NCI-H2029 treated with DMSO at 0.1 percent for 48 hours (cell line): ENCODE results near the gene TRAPPC13.
"Not testable (repeated sequence)": the region's sequence is repeated elsewhere in the genome, so short reads cannot be mapped to it uniquely, and the experiment has no call there.

Source experiments
- DNase-seq: peaks from one replicate; lab custom pipeline; 2025; lab: John Stamatoyannopoulos, UW

TRAPPC13 gene

DNA sequence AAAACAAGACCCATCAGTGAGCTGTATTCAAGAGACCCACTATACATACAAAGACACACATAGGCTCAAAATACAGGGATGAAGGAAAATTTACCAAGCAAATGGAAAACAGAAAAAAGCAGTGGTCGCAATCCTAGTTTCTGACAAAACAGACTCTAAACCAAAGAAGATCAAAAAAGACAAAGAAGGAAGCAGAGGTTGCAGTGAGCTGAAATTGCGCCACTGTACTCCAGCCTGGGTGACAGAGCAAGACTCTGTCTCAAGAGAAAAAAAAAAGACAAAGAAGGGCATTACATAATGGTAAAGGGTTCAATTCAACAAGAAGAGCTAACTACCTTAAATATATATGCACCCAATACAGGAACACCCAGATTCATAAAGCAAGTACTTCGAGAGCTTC, 51.2 kb downstream of the TRAPPC13 start:
- not testable (repeated sequence) for DNase-seq

DNA sequence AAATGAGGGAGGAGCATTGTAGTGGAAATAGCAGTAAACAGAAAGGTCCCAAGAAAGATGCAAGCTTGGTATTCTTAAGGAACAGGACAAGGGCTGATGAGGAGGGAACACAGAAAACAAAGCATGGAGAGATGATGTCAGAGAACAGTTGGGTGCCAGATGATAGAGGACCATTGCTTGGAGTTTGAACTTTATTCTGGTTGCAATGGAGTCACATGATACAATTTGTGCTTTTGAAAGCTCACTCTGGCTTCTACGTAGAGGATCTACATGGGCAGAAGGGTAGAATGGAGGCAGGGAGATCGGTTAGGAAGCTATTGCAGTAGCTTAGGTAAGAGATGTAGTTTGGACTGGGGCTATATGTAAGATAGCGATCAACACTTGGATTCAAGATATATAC, 57.3 kb downstream of the TRAPPC13 start:
- DNase-seq = no peak

DNA sequence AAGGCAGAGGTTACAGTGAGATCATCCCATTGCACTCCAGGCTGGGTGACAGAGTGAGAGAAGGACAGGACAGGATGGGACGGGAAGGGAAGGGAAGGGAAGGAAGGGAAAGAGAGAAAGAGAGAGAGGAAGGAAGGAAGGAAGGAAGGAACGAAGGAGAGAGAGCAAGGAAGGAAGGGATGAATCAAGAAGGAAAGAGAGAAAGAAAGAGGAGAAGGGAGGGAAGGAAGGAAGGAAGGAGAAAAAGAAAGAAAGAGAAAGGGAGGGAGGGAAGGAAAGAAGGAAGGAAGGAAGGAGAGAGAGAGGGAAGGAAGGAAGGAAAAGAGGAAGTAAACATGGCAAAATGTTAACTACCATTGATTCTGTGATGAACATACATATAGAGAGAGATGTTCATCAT, 68.3 kb downstream of the TRAPPC13 start:
- no peak for DNase-seq

DNA sequence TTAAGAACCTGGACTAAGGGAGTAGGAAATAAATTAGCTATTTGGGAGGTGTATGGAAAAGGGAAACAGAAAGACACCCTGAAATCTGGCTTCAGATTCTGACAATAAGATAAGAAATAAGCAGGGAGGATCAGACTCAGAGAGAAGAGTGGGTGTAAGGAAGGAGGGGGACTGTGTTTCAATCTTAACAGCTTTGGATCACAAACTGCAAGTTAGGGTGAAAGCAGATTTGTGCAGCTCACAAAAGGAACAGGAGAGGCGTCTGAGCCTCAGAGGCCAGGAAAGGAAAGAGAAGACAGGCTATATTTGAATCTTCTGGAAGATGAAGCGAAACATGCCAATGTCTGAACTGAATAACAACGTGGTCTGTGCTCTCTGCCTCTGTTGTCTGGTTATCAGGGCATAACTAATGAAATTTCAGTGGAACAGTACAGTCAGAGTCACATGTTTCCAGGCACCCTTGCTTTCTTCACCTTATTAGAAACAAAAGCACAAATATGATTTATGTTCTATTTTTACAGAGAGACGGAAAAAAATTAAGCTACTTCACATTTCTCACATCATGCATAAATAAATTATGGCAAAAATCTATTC, 70.4 kb downstream of the TRAPPC13 start:
- DNase-seq = no peak

DNA sequence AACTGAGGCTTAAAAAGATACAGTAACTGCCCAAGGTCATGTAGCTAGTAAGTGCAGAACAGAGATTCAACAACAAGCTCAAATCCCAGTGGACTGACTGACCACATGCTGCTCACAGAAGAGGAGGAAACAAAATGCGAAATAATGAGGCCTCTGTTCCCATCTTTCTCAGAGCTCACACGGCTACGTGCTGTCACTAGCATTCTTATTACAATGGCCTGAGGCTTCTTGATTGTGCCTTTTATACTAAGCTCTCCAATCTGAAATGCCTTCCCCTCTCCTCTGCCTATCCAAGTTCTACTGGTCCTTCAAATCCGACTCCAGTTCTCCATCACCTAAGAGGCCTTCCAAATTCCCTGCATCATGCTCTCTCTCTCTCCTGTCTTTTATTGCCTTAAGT, 71.1 kb downstream of the TRAPPC13 start:
- no peak for DNase-seq

DNA sequence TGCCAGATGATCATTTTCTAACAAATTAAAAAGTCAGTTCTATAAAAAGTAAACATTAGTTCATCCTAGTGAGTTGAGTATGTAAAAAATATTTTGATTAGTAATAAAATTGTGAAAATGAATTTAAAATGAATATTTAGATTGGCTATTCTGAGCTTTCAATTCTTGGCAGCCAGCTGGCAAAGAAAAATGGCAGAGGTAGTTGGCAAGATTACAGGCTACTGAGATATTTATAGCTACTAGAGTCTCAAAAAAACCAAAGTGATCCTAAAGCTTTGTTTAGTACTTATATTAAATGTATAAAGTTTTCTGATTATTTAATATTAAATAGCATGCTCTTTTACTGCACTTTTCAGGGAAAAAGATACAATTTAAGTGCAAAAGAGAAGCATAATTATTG, 72.1 kb downstream of the TRAPPC13 start:
- DNase-seq = no peak

DNA sequence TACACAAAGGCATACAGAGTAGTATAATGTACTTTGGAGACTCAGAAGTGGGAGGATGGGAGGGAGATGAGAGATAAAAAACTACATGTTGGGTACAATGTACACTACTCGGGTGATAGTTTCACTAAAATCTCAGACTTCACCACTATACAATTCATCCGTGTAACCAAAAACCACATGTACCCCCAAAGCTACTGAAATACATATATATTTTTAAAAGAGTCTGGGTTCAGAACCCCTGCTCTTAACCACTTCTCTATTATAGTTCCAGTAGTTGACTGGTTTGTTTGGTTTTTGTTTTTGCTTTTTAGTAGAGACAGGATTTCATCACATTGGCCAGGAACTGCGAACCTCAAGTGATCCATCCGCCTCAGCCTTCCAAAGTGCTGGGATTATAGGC, 74.5 kb downstream of the TRAPPC13 start:
- DNase-seq = no peak

DNA sequence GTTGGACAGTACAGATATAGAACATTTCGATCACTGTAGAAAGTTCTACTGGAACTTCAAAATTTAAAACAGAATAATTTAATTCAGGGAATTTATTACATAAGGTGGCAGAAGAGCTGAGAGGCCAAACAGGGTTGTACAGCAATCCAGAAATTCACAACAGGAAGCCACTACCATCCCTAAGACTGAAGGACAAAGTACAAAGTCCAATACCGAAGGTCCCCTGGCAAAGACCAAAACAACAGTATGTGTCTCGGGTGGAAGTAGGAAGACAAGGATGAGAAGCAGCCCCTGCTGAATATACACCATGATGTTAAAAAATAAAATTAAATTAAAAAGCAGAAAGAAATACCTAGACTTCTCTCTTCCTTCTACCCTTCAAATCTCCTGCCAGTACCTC, 77.2 kb downstream of the TRAPPC13 start:
- no peak for DNase-seq

DNA sequence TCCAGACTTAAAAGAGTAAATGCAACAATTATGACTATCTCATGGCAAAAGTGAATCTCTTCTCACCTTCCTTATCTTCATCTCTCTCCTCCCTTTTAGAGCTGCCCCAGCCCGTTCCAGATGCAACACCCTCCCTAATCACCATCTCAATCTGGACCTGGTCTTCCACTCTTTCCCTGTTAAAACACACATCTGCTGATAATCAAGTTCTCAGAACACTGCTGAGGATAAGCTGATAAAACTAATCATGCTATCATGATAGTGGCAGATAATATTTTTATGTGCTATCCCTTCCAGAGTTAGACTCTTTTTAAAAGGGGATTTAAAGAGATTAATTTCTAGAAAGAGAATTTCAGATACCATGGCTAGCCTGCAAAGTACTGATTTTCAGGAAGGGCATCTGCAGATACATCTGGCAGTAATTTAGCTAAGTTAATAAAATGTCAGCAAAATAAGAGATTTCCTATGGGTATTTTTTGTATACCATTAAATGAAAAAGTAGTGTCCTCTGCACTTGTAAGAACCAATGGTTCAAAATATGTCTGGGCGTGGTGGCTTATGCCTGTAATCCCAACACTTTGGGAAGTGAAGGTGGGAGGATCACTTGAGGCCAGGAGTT, 79.9 kb downstream of the TRAPPC13 start:
- DNase-seq = no peak

DNA sequence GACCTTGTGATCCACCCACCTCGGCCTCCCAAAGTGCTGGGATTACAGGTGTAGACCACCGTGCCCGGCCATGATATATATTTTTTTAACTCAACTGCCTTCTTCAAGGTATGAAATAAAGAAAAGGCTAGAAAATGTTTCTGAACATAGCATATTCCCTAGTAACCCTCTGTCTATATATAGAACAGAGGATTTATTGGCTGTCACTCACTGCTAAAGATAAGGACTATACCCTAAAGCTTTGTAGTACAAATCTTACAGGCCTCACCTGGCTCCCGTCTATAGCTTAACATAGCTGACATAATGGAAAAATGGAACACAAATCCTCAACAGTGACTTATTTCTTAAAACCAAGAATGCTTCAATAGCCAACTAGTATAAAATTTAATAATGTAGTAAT, 82.8 kb downstream of the TRAPPC13 start:
- no peak for DNase-seq

DNA sequence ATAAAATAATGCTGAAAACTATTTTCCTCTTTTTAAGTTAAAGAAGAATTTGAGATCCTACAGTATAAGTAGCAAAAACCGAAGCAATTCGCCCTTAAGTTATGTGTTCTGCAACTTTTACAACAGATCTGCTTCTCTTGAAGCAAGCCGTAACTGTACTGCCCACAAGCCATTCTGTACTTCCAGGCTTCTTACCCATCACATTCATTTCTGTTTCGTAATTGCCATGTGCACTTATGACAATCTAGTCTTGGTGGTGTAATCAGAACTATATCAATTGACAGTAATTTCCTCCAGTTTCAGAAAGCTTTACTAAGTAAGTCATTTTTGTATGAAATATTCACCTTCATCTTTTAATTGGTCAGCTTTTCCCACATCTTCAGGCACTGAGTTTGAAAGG, 83.3 kb downstream of the TRAPPC13 start:
- no peak for DNase-seq
